ENCODE measurements around the gene C1orf226. TPM values are rescaled to one million over a fixed set of nuclear protein-coding genes. Genes with fewer than 3 reads are reported as not detected.

Gene C1orf226
- total and polyA plus RNA-seq, 10 of the 15 experiments (the other 5 are each of a cell fraction or from before 2014, with no cell fraction given): not detected

DNA sequence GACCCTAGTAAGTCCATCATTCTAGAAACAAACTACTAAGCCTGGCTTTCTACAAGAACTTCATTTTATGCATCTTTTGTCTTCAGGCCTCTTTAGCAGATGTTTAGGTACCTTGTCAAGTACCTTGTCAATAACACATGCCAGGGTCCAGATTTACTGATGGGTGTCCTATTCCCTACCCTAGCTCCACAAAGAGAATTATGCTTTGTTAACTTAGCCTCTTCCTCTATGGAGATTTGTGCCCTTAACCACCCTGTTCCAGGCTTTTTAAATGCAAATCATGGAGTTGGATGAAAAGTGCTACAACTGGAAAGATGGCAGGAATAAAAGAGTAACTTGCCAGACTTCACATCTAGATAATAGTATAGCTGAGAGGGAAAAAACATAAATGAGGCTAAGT, 47.5 kb upstream of the C1orf226 start:
- no peak overlapping the region for H3K27ac ChIP-seq (ENCODE audit: control insufficient read depth, insufficient read depth)
- no peak for DNase-seq (ENCODE audit: low read depth, low spot score)
- no peak for TF ChIP-seq SUPT20H (IDR thresholded peaks at IDR 0.05; ENCODE audit: borderline replicate concordance, control insufficient read depth, low read depth, low read length)
- SMC1A ChIA-PET (ENCODE audit: uncharacterized antibody, unreplicated experiment): interaction anchor here (0.6 to 2.0 kb wide), 2 partner anchors 9 to 11 kb away, joined by 3 to 7 read pairs; no protein-coding TSS in a partner anchor
- no TSS peak for BruUV-seq (replicated peaks)
- RAD21 ChIA-PET (ENCODE audit: unreplicated experiment): no interaction called here
- H3K9me3 ChIP-seq (replicated peaks; ENCODE audit: control insufficient read depth, insufficient read depth, low read length): no peaks in the 10 kb centered on the region
- H2AFZ ChIP-seq (ENCODE audit: control insufficient read depth, low read depth, low read length): no peak overlapping the region
- no peaks in the 10 kb centered on the region for H3K4me1 ChIP-seq (ENCODE audit: control insufficient read depth, insufficient read depth, low read length)
- in situ Hi-C loops (cut with MboI): no loop called here
- intact Hi-C loops (cut with micrococcal nuclease; ENCODE audit: unreplicated experiment): no loop called here
- POLR2A ChIA-PET: interaction anchor here (0.9 kb wide), 1 partner anchor 56 kb away, joined by 3 read pairs; no protein-coding TSS in a partner anchor
- H3K9ac ChIP-seq (ENCODE audit: control insufficient read depth, insufficient read depth, low read length): no peak overlapping the region
- H4K20me1 ChIP-seq (ENCODE audit: control insufficient read depth, insufficient read depth): no peaks in the 10 kb centered on the region
- no peaks in the 10 kb centered on the region for H3K36me3 ChIP-seq (ENCODE audit: control insufficient read depth in 2 of 2, insufficient read depth in 2 of 2, low read length in 1 of 2)
- FAIRE-seq: no peak
- CTCF ChIA-PET: no interaction called here
- no peak overlapping the region for H3K4me2 ChIP-seq (ENCODE audit: control insufficient read depth, insufficient read depth)
- no peaks in the 10 kb centered on the region for H3K79me2 ChIP-seq (ENCODE audit: control insufficient read depth, insufficient read depth, low read length)
- ATAC-seq: no peak
- no peaks in the 10 kb centered on the region for H3K27me3 ChIP-seq (replicated peaks in 1 of 2; ENCODE audit: control insufficient read depth in 2 of 2, insufficient read depth in 2 of 2, low read length in 1 of 2)
- no peak overlapping the region for H3K4me3 ChIP-seq

DNA sequence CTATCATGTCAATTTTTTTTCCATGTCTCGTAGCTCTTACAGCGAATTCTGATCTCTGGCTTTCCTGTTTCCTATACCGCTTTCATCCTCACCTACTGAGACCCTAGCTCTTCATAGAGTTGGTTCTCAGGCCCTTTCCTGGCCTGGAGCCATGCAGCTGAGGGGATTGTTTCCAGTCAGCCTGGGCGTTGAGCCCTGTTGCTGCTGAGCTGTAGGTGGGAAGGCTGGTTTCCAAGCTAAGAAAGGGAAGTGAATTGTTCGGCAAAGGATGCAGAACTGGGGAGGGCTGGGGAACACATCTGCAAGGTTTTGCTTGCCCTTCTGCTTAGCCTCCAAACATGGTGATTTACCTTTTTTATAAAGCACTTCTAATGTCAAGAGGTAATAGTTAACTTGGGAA, 46.4 kb upstream of the C1orf226 start:
- no TSS peak for BruUV-seq (replicated peaks)
- Histone ChIP-seq H3K27me3 (replicated peaks in 1 of 2; ENCODE audit: control insufficient read depth in 2 of 2, insufficient read depth in 2 of 2, low read length in 1 of 2) (no peaks in the 10 kb centered on the region), H3K4me2 (ENCODE audit: control insufficient read depth, insufficient read depth) (no peak overlapping the region), H3K4me1 (ENCODE audit: control insufficient read depth, insufficient read depth, low read length) (no peaks in the 10 kb centered on the region), H3K36me3 (ENCODE audit: control insufficient read depth in 2 of 2, insufficient read depth in 2 of 2, low read length in 1 of 2) (no peaks in the 10 kb centered on the region), H3K9ac (ENCODE audit: control insufficient read depth, insufficient read depth, low read length) (no peak overlapping the region), H3K27ac (ENCODE audit: control insufficient read depth, insufficient read depth) (no peak overlapping the region), H3K4me3 (no peak overlapping the region), H3K79me2 (ENCODE audit: control insufficient read depth, insufficient read depth, low read length) (no peaks in the 10 kb centered on the region), H3K9me3 (replicated peaks; ENCODE audit: control insufficient read depth, insufficient read depth, low read length) (no peaks in the 10 kb centered on the region), H4K20me1 (ENCODE audit: control insufficient read depth, insufficient read depth) (no peaks in the 10 kb centered on the region), H2AFZ (ENCODE audit: control insufficient read depth, low read depth, low read length) (no peak overlapping the region)
- ChIA-PET RAD21 (ENCODE audit: unreplicated experiment) (no interaction called here), CTCF (interaction anchor here (0.6 kb wide), 1 partner anchor 10 kb away, joined by 3 read pairs; no protein-coding TSS in a partner anchor), POLR2A (no interaction called here), SMC1A (ENCODE audit: uncharacterized antibody, unreplicated experiment) (interaction anchor here (2.0 kb wide), 1 partner anchor 10 kb away, joined by 7 read pairs; no protein-coding TSS in a partner anchor)
- TF ChIP-seq ETV6 (conservative IDR thresholded peaks at IDR 0.05 in 1 of 2, IDR thresholded peaks at IDR 0.05 in 1 of 2; ENCODE audit: borderline replicate concordance in 1 of 2, low read depth in 1 of 2) (no peak), CBFB (IDR thresholded peaks at IDR 0.05; ENCODE audit: low read depth) (no peak), RAD21 (IDR thresholded peaks at IDR 0.05; ENCODE audit: insufficient read depth, low read depth, low read length) (no peak), NFYB (IDR thresholded peaks at IDR 0.05; ENCODE audit: insufficient read depth, low read depth, low read length) (no peak), BHLHE40 (IDR thresholded peaks at IDR 0.05; ENCODE audit: borderline replicate concordance in 1 of 2, low read depth in 2 of 2, low read length in 1 of 2) (no peak), POLR2A (IDR thresholded peaks at IDR 0.05; ENCODE audit: low read depth, low read length) (no peak)
- TF ChIP-seq, protein P1, sequence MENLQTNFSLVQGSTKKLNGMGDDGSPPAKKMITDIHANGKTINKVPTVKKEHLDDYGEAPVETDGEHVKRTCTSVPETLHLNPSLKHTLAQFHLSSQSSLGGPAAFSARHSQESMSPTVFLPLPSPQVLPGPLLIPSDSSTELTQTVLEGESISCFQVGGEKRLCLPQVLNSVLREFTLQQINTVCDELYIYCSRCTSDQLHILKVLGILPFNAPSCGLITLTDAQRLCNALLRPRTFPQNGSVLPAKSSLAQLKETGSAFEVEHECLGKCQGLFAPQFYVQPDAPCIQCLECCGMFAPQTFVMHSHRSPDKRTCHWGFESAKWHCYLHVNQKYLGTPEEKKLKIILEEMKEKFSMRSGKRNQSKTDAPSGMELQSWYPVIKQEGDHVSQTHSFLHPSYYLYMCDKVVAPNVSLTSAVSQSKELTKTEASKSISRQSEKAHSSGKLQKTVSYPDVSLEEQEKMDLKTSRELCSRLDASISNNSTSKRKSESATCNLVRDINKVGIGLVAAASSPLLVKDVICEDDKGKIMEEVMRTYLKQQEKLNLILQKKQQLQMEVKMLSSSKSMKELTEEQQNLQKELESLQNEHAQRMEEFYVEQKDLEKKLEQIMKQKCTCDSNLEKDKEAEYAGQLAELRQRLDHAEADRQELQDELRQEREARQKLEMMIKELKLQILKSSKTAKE (IDR thresholded peaks at IDR 0.05; ENCODE audit: low read depth, poor library complexity, severe bottlenecking): no peak
- no peak for FAIRE-seq
- WGBS (ENCODE audit: insufficient coverage, insufficient replicate concordance, low lambda C conversion rate, missing lambda C conversion rate): 54% methylated on average over 5 of the region's 5 CpGs
- intact Hi-C loops (cut with micrococcal nuclease; ENCODE audit: unreplicated experiment): no loop called here
- in situ Hi-C loops (cut with MboI): no loop called here
- no peak for DNase-seq (ENCODE audit: low read depth, low spot score)
- ATAC-seq: no peak
